GM12878 (cell line): ENCODE measurements around the gene LRP8. TPM values are rescaled to one million over a fixed set of nuclear protein-coding genes. Genes with fewer than 3 reads are reported as not detected.

ENCODE experiments used
- DPF2 ChIP-seq: fragments of 450-650 bp; IDR thresholded peaks from 2 replicates; pipeline ENCODE4 v1.6.1; 2017; ENCODE audit warnings: mild to moderate bottlenecking
- EZH2 ChIP-seq: IDR thresholded peaks from 2 replicates; pipeline ENCODE4 v1.6.1; 2012; ENCODE audit warnings: low read depth, mild to moderate bottlenecking, control low read depth, inconsistent platforms, low read length, borderline replicate concordance; ENCODE audit not compliant: control insufficient read depth
- GABPA ChIP-seq: IDR thresholded peaks from 2 replicates; pipeline ENCODE4 v1.6.1; 2014; ENCODE audit warnings: antibody characterized with exemption, low read depth, mild to moderate bottlenecking, inconsistent platforms
- NFYA ChIP-seq: IDR thresholded peaks from 2 replicates; pipeline ENCODE4 v1.6.1; 2011; ENCODE audit warnings: low read depth, mild to moderate bottlenecking, low read length, improper control_type of control experiment, borderline replicate concordance
- RFX5 ChIP-seq: IDR thresholded peaks from 2 replicates; pipeline ENCODE4 v1.6.1; 2011; ENCODE audit warnings: low read depth, low read length, improper control_type of control experiment
- RUNX3 ChIP-seq: IDR thresholded peaks from 2 replicates; pipeline ENCODE4 v1.6.1; 2012; ENCODE audit warnings: low read length, inconsistent platforms
- SREBF2 ChIP-seq: IDR thresholded peaks from 2 replicates; pipeline ENCODE4 v1.6.1; 2012; ENCODE audit warnings: mild to moderate bottlenecking, low read length
- SRF ChIP-seq, 2 experiments: IDR thresholded peaks; 2 replicates each; pipeline ENCODE4 v1.6.1; 2011; ENCODE audit warnings: low read depth in 2 of 2, low read length in 2 of 2, mild to moderate bottlenecking in 1 of 2, moderate library complexity in 1 of 2
- TCF3 ChIP-seq: IDR thresholded peaks from 2 replicates; pipeline ENCODE4 v1.6.1; 2012; ENCODE audit warnings: low read depth, mild to moderate bottlenecking, low read length, borderline replicate concordance; ENCODE audit not compliant: insufficient read depth
- TCF7 ChIP-seq: IDR thresholded peaks from 2 replicates; pipeline ENCODE4 v1.6.1; 2014; ENCODE audit warnings: antibody characterized with exemption, borderline replicate concordance
- ZBTB33 ChIP-seq: fragments of 450-650 bp; IDR thresholded peaks from 2 replicates; pipeline ENCODE4 v1.6.1; 2017; ENCODE audit warnings: mild to moderate bottlenecking
- ZNF592 ChIP-seq: fragments of 450-650 bp; IDR thresholded peaks from 2 replicates; pipeline ENCODE4 v1.6.1; 2017; ENCODE audit warnings: mild to moderate bottlenecking, moderate library complexity
- polyA plus RNA-seq, 11 experiments: library from polyadenylated mRNA; depleted of rRNA in 4 of 11; unstranded in 6 of 11; stranded (reverse) in 5 of 11; fragments of >200 nt; fragmentation: Nextera tagmentation in 4 of 11; fragmentation: Illumina TruSeq in 1 of 11; extraction: Ambion mirVana in 4 of 11; extraction: Trizol in 1 of 11; gene quantifications; 1 replicate in 1 of 11; 2 replicates in 10 of 11; pipeline versions ENCODE4 v1.2.1 to v1.2.3, GENCODE V29; 2011 to 2016; ENCODE audit warnings: inconsistent platforms in 2 of 11, missing spikeins in 2 of 11, low read depth in 1 of 11
- total RNA-seq, 4 experiments: library from RNA; depleted of rRNA in 3 of 4; stranded (reverse); fragments of >200 nt in 3 of 4; fragmentation: Illumina TruSeq in 1 of 4; extraction: Trizol in 1 of 4; gene quantifications; 2 replicates each; pipeline versions ENCODE4 v1.2.1 to v1.2.3, GENCODE V29; 2013 to 2021
- TF ChIP-seq, protein P1 (sequence below): fragments of 450-650 bp; formaldehyde crosslinking; IDR thresholded peaks from 2 replicates; pipeline ENCODE4 v1.4.0; 2022; ENCODE audit warnings: mild to moderate bottlenecking, moderate library complexity
- TF ChIP-seq, protein P2 (sequence below): fragments of 450-650 bp; IDR thresholded peaks from 2 replicates; pipeline ENCODE4 v1.6.1; 2017; ENCODE audit warnings: mild to moderate bottlenecking, low read depth, inconsistent platforms; ENCODE audit not compliant: poor library complexity, severe bottlenecking
- TF ChIP-seq, protein P3 (sequence below): fragments of 450-650 bp; conservative IDR thresholded peaks from 2 replicates; pipeline ENCODE4 v1.6.1; 2017; ENCODE audit warnings: mild to moderate bottlenecking, moderate library complexity

LRP8 gene
- total and polyA plus RNA-seq, 10 of the 15 experiments (the other 5 are each of a cell fraction or from before 2014, with no cell fraction given) = 2.8 to 40.5 (median 22.3) TPM

DNA sequence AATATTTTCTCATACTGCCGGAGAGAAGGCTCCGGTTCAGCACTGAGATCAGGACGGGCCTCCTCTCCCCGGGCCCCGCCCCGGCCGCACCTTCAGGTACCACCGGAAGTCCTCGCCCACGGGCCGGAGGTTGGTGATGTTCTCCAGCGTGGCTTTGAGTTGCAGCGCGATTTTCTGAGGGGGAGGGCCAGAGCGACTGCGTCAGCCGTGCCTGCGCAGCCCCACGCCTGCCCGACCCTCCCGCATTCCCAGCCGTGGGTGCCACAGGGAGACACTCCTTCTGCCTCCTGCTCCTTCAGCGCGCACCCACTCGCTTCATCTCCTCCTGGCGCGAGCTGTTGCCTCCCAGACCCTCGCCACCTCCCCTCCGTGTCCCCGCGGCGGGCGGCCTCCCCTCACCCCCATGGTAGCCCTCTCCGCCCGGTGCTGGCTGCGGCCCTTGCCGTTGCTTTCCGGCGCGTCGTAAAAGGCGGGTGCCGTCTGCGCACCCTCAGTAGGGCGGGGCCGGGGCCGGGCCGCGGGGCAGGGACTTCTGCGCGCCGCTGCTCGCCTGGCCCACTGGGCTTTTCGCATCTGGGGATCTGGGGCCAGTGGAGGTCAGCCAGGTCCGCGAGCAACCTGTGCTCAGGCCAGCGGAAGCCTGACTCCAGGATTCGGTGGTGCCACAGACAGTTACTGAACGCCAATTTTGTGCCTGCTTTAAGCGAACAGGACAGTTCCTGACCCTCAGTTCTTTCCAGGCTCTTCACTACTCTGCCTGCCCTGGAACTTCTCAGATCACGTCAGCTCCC, 107.5 kb downstream of the LRP8 start, which contains the start of gene CZIB (continued):
- TF ChIP-seq RFX5 (no peak), TCF3 (no peak), ZNF592 (no peak), ZBTB33 (no peak), GABPA (peak; percentile 74), SREBF2 (no peak), TCF7 (no peak), SRF (IDR thresholded peaks at IDR 0.05; ENCODE audit: low read depth in 2 of 2, low read length in 2 of 2) (0 out of 4 replicates have a peak, but pooled peaks of 1 of the 2 experiments have one; percentile 37), DPF2 (peak; percentile 76), EZH2 (no peak), RUNX3 (peak; percentile 44; the same call in 1 of the 2 replicates), NFYA (no peak)
- TF ChIP-seq, protein P1, sequence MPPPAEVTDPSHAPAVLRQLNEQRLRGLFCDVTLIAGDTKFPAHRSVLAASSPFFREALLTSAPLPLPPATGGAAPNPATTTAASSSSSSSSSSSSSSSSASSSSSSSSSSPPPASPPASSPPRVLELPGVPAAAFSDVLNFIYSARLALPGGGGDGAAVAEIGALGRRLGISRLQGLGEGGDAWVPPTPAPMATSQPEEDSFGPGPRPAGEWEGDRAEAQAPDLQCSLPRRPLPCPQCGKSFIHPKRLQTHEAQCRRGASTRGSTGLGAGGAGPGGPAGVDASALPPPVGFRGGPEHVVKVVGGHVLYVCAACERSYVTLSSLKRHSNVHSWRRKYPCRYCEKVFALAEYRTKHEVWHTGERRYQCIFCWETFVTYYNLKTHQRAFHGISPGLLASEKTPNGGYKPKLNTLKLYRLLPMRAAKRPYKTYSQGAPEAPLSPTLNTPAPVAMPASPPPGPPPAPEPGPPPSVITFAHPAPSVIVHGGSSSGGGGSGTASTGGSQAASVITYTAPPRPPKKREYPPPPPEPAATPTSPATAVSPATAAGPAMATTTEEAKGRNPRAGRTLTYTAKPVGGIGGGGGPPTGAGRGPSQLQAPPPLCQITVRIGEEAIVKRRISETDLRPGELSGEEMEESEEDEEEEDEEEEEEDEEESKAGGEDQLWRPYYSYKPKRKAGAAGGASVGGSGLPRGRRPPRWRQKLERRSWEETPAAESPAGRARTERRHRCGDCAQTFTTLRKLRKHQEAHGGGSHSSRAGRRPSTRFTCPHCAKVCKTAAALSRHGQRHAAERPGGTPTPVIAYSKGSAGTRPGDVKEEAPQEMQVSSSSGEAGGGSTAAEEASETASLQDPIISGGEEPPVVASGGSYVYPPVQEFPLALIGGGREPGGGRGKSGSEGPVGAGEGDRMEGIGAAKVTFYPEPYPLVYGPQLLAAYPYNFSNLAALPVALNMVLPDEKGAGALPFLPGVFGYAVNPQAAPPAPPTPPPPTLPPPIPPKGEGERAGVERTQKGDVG (CRISPR knock-in tag) = no peak
- TF ChIP-seq, protein P2, sequence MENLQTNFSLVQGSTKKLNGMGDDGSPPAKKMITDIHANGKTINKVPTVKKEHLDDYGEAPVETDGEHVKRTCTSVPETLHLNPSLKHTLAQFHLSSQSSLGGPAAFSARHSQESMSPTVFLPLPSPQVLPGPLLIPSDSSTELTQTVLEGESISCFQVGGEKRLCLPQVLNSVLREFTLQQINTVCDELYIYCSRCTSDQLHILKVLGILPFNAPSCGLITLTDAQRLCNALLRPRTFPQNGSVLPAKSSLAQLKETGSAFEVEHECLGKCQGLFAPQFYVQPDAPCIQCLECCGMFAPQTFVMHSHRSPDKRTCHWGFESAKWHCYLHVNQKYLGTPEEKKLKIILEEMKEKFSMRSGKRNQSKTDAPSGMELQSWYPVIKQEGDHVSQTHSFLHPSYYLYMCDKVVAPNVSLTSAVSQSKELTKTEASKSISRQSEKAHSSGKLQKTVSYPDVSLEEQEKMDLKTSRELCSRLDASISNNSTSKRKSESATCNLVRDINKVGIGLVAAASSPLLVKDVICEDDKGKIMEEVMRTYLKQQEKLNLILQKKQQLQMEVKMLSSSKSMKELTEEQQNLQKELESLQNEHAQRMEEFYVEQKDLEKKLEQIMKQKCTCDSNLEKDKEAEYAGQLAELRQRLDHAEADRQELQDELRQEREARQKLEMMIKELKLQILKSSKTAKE = no peak
- TF ChIP-seq, protein P3, sequence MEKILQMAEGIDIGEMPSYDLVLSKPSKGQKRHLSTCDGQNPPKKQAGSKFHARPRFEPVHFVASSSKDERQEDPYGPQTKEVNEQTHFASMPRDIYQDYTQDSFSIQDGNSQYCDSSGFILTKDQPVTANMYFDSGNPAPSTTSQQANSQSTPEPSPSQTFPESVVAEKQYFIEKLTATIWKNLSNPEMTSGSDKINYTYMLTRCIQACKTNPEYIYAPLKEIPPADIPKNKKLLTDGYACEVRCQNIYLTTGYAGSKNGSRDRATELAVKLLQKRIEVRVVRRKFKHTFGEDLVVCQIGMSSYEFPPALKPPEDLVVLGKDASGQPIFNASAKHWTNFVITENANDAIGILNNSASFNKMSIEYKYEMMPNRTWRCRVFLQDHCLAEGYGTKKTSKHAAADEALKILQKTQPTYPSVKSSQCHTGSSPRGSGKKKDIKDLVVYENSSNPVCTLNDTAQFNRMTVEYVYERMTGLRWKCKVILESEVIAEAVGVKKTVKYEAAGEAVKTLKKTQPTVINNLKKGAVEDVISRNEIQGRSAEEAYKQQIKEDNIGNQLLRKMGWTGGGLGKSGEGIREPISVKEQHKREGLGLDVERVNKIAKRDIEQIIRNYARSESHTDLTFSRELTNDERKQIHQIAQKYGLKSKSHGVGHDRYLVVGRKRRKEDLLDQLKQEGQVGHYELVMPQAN = peak; percentile 72
